DMS153 (cell line): Measurements from ENCODE around the gene CFAP46.
A peak's percentile ranks its signal among the peaks of the same experiment; 100 is the strongest.
"Not testable (repeated sequence)": the region's sequence is repeated elsewhere in the genome, so short reads cannot be mapped to it uniquely, and the experiment has no call there.

ENCODE experiments used
- DNase-seq: peaks from one replicate; lab custom pipeline; 2025; lab: John Stamatoyannopoulos, UW

The CFAP46 gene

DNA sequence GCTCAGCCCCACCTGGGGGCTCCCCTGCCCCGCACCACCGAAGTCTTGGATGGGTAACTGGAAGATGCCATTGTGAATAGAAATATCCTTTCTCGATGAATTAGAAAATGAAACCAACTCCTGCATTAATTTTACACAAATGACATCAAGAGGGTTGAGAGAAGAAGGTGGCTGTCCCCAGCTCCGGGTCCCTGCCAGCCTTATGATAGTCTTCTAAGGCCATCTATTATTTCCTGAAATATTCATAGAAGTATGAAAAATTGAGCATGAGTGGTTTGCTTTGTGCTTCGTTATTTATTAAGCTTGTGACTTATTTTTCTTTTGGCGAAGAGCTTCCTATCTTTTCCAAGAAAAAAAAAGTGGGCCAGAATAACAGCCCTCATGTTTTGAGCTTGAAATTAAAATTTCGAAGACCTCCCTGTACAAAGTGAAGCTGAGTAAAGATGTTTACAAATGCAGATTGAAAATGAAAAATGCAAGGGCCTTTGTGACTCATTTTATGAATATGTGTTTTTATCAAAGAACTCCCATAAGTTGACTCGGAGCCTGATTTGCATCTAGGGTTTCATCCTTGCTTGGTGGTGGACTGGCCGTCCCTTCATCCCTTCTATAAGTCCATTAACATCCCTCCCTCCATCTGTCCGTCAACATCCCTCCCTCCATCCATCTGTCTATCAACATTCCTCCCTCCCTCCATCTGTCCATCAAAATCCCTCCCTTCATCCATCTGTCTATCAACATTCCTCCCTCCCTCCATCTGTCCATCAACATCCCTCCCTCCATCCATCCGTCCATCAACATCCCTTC, 20.5 kb upstream of the CFAP46 start:
- no peak for DNase-seq

GRCh38 chr10:132961787-132962622, 19.6 kb upstream of the CFAP46 start:
- peak; percentile 60 for DNase-seq

DNA sequence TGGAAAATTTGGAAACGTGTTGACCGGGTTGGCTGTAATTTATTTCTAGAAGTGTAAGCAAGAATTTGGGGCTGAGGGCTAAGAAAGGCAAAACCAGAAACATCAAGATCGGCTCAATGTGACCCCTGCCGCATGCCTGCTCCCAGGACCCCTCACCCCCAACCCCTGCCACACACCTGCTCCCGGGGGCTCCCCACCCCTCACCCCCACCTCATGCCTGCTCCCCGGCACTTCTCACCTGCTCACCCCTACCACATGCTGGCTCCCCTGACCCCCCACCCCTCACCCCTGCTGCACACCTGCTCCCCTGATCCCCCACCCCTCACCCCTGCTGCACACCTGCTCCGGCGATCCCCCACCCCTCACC, 19.0 kb upstream of the CFAP46 start:
- no peak for DNase-seq

GRCh38 chr10:132960631-132961419, 18.5 kb upstream of the CFAP46 start:
- no peak for DNase-seq

GRCh38 chr10:132960071-132960472, 17.7 kb upstream of the CFAP46 start:
- no peak for DNase-seq

GRCh38 chr10:132959559-132959961, 17.2 kb upstream of the CFAP46 start:
- no peak for DNase-seq

DNA sequence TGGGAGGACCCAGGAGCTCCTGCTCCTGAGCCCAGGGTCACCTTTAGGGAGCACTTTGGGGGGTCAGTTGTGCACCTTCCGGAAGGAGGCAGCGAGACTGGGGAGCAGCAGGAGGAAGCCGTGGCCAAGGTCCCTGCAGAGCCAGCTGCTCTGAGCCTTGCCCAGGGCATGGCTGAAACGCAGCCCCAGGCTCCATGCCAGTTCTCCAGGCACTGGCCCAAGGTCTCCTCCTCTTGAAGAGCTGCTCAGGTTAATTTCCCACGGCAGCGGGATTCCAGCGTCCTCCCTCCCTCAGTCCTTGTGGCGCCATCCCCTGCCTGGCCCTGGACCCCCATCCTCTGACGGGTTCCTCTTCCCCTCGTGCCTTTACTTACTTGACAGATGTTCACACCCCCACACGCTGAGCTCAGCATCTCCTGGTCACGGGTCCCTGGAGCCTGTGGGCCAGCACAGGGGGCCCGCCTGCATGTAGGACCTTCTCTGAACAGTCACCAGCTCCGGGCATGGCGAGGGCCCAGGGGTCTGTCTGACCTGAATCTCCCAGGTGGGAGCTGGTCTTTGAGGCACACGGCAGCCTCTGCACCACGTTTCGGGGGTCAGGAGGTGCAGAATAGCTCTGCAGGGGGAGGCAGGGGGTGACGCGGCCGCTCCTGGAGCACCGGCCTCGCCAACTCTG, 16.7 kb upstream of the CFAP46 start:
- DNase-seq, result no peak

- DNase-seq, result no peak
Observed at GRCh38 chr10:132957981-132958882, 15.9 kb upstream of the CFAP46 start.

- DNase-seq, result no peak
Observed at GRCh38 chr10:132957131-132957530, 14.8 kb upstream of the CFAP46 start.

DNA sequence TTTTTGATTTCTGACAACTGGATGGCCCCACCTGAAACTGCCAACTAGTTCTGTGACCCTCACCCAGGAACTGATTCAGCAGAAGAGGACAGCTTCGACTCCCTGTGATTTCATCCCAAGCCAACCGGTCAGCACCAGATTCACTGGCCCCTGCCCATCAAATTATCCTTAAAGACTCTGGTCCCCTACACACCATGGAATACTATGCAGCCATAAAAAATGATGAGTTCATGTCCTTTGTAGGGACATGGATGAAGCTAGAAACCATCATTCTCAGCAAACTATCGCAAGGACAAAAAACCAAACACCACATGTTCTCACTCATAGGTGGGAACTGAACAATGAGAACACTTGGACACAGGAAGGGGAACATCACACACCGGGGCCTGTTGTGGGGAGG, 13.9 kb upstream of the CFAP46 start:
- DNase-seq, result not testable (repeated sequence)

GRCh38 chr10:132955479-132955878, 13.1 kb upstream of the CFAP46 start:
- no peak for DNase-seq

DNA sequence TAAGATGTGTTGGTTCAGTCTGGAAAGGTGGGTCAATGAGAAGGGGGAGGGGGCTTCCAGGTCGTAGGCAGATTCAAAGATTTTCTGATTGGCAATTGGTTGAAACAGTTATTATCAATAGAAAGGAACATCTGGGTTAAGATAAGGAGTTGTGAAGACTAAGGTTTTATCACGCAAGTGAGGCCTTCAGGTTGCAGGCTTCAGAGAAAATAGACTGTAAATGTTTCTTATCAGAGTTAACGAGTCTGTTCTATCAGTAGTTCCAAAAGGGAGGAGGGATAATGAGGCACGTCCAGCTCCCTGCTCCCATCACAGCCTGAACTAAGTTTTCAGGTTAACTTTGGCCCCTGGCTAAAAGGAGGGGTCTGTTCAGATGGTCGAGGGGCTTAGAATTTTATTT, 11.1 kb upstream of the CFAP46 start:
- DNase-seq, result no peak

DNA sequence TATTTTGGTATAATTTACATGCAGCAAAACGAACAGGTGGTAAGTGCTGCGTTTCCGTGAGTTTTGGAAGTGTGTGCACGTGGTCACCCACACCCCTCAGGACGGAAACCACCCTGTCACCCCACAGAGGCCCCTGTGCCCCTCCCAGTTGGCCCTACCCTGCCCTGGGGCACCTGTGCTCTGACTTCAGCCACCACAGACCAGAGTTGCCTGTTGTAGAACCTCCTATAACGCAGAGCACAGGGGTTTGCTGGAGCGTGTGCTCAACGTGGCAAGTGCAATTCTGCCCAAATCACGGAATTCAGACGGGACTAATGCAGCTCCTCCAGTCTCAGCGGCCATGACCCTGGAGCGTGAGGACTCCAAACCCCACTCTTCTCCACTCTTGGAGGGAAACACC, 9.6 kb upstream of the CFAP46 start:
- no peak for DNase-seq

GRCh38 chr10:132948351-132948750, 6.0 kb upstream of the CFAP46 start:
- no peak for DNase-seq

DNA sequence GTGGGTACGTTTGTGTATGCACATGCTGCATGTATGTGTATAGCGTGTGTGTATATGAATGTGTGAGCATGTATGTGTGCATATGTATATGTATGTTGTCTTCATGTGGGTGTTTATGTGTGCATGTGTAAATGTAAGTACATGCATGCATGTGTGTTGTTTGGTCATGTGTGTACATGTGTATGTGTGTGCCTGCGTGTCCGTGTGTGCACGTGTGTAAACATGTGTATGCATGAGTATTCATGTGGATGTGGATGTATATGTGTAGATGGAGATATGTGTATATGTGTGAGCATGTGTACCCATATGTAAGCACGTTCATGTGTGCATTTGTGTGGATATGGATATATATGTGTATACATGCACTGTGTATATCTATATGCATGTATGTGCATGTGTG, 5.5 kb upstream of the CFAP46 start:
- DNase-seq, result no peak

GRCh38 chr10:132946806-132947546, 4.6 kb upstream of the CFAP46 start:
- DNase-seq, result no peak

DNA sequence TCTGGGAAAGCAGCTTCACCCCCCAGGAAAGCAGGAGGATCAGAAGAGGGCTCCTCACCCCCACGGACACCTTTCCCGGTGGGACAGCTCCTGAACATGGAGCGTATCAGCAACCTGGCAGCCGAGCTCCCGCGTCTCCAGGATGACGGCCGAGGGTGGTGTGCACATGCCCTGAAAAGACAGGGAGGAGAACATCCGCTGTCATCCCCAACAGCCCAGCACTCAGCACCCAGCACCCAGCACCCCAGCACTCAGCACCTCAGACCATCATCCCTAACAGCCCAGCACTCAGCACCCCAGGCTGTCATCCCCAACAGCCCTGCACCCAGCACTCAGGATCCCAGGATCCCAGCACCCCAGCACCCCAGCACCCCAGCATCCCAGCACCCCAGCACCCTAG, 3.9 kb upstream of the CFAP46 start:
- DNase-seq, result no peak

DNA sequence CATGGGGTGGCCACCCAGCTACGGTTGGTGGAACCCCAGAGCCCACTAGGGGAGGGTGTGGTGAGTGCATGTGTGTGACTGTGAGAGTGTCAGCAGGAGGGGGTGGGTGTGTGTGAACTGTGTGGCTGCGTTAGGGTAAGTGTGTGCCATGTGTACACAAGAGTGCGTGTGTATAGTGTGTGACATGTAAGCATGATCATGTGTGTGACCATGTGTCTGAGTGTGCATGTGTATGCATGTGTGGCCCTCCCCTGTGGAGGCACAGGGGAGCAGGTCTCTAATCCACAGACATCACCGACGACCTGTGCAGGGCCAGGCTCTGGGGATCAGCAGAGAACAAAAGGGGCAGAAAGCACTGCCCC, 3.5 kb upstream of the CFAP46 start:
- DNase-seq, result no peak

DNA sequence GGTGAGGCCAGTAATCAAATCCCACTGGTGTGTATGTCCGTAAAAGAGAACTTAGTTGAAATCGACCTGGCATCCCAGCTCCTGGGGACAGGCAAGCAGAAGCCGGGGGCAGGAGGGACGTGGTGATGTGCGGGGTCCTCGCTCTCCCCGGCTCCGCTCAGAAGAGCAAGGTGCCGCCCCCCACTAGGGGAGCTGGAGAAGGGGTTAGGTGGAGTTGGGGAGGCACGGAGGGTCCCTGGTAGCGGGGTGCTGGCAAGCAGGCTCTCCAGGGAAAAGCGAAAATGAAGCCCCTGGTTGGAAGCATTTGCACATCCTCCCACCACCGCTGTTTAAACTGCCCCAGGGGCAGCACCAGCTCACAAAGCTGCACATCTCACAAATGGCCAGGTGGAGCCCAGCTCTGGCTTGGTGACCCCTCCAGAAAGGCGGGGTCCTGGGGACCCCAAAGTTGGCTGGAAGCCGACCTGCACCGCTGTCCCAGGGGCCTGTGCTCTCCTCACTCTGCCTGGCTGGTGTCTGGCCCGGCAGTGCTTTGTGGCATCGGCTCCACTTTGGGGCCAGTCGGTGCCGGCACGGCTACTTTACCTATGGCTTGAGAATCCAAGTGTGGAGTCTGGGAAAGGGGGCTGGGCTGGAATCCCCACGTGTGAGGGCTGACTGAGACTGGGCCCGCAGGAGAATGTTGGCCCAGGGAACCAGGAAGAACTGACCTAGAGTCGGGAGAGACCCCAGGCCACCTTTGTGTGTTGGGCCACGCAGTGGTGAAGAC, 2.9 kb upstream of the CFAP46 start:
- no peak for DNase-seq

- no peak for DNase-seq
Observed at GRCh38 chr10:132944510-132944909, 2.1 kb upstream of the CFAP46 start.
